IPS DF 6.9 (cell line): Measurements from ENCODE around the gene LHB.

Experiments used
- DNase-seq: peaks from one replicate; pipeline ENCODE4 v3.0.0-alpha.2; 2013; ENCODE audit warnings: low read depth, low spot score
- H3K27ac ChIP-seq: one replicate; pipeline ENCODE4 v1.5.1; 2013; ENCODE audit warnings: low read length, control low read depth
- H3K27me3 ChIP-seq: 2 replicates; pipeline ENCODE4 v1.6.1; 2013; ENCODE audit warnings: mild to moderate bottlenecking, low read length; ENCODE audit not compliant: control insufficient read depth, insufficient read depth
- H3K36me3 ChIP-seq: 2 replicates; pipeline ENCODE4 v1.6.1; 2013; ENCODE audit warnings: low read length; ENCODE audit not compliant: control insufficient read depth, insufficient read depth
- H3K4me1 ChIP-seq: 2 replicates; pipeline ENCODE4 v1.6.1; 2013; ENCODE audit warnings: low read length; ENCODE audit not compliant: control insufficient read depth, insufficient read depth
- H3K4me3 ChIP-seq: 2 replicates; pipeline ENCODE4 v1.5.1; 2013; ENCODE audit warnings: mild to moderate bottlenecking, low read length
- H3K9me3 ChIP-seq: 2 replicates; pipeline ENCODE4 v1.6.1; 2013; ENCODE audit warnings: low read length, inconsistent platforms; ENCODE audit not compliant: control insufficient read depth, insufficient read depth
- WGBS: extraction: QIAGEN DNeasy Blood & Tissue Kit; methylation state at CpG from one replicate; pipeline ENCODE4 v1.1.7; 2013; ENCODE audit warnings: mixed read lengths, missing lambda C conversion rate; ENCODE audit not compliant: insufficient read length, insufficient coverage; 5-methylcytosine and 5-hydroxymethylcytosine counted together

The LHB gene

DNA sequence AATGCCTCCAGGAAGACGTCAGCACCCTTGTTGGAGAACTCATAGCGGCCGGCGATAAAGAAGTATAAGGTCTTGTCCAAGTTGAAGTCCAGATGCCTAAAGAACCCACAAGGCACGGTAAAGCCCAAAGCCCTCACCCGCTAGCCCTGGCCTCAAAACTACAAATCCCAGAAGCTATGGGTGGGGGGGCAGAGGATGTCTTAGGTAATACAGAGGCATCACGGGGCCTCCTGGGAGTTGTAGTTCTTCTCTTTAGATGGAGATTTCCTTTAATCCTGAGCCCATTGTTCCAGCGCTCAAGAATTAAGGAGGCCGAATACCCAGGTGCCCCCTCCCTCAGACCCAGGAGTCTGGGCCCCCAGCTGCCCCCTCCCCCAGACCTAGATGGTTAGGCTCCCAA lies 34.6 kb downstream of the LHB start:
- no peak overlapping the region for H3K4me3 ChIP-seq
- H3K4me1 ChIP-seq: no peaks in the 10 kb centered on the region
- H3K27ac ChIP-seq: no peak overlapping the region
- H3K27me3 ChIP-seq: no peaks in the 10 kb centered on the region
- H3K36me3 ChIP-seq: peaks cover 12% of the 10 kb centered on the region
- DNase-seq: no peak
- WGBS: no CpG with 5 or more reads among the region's 9 CpGs
- no peaks in the 10 kb centered on the region for H3K9me3 ChIP-seq

DNA sequence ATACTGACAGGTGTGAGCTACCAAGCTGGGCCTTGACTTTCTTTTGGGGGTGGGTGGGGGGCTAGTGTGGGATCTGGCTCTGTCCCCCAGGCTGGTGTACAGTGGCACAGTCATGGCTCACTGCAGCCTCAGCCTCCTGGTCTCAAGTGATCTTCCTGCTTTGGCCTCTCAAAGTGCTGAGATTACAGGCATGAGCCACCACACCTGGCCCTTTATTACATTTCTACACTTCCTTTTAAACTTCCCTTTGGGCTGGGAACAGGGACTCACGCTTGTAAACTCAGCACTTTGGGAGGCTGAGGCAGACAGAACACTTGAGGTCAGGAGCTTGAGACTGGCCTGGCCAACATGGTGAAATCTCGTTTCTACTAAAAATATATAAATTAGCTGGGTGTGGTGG lies 39.8 kb downstream of the LHB start:
- Histone ChIP-seq H3K27ac (no peak overlapping the region), H3K9me3 (no peaks in the 10 kb centered on the region), H3K4me3 (no peak overlapping the region), H3K36me3 (peaks cover 14% of the 10 kb centered on the region; the same call in 1 of the 2 replicates), H3K27me3 (no peaks in the 10 kb centered on the region), H3K4me1 (no peaks in the 10 kb centered on the region)
- no CpG with 5 or more reads among the region's 2 CpGs for WGBS
- DNase-seq: no peak

DNA sequence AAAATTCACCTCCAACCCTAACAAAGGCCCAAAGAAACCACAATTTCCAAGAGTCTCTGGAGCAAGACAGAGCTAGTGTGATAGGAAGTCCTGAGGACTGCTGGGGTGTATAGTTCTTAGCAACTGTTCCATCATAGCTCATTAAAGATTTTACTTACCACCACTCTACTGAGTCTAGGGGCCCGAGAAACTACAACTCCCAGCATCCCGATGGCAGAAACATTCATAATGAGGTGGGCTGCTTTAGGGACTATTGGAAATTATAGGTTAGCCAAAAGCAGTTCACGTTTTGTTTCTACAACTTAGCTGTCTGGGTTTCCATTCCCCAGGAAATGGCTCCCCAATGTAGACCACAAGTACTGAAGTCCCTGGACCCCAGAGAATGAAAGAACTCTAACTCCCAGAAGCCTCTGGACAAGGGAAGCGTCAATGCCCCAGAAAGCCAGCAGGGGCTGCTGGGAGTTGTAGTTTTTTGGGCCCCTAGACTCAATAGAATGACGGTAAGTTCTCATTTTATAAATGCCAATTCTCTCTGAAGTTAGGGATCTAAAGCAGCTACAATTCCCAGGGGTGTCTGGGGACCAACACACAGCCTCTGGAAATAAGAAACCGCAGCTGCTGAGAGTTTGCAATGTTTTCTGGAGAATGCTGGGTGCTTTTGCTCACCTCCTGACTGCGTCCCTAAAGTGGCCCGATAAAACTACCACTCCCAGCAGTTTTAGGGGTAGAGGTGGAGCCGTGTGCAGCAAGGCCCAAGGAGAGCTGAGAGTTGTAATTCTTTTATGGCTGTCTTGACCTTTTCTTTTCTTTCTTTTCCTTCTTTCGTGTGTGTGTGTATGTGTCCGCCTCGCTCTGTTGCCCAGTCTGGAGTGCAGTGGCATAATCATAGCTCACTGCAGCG lies 40.7 kb downstream of the LHB start:
- H3K27me3 ChIP-seq: no peaks in the 10 kb centered on the region
- H3K9me3 ChIP-seq: no peaks in the 10 kb centered on the region
- H3K4me3 ChIP-seq: no peak overlapping the region
- no peak overlapping the region for H3K27ac ChIP-seq
- DNase-seq: no peak
- no peaks in the 10 kb centered on the region for H3K4me1 ChIP-seq
- peaks cover 12% of the 10 kb centered on the region; the same call in 1 of the 2 replicates for H3K36me3 ChIP-seq
- no CpG with 5 or more reads among the region's 13 CpGs for WGBS

DNA sequence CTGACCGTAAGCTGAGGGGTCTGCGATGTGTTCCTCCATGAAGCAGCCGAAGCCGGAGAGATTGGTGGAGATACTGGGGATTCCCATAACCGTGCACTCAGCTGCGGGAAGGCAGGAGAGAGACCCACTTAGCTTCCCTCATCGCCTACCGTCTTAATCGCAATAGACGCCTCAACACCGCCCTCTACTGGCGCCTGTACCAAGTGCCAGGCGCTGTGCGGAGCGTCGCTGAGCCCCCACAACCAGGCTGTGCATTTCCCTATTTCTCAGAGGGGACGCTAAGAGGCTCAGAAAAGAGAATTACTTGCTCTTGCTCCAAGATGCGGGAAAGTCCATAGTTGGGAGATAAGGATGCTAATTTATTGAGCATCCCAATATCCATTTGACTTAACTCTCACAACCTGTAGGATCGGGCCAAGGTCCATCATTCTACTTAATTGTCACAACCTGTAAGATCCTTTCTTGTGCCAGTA lies 45.9 kb downstream of the LHB start:
- H3K27me3 ChIP-seq: no peaks in the 10 kb centered on the region
- H3K27ac ChIP-seq: no peak overlapping the region
- no peak for DNase-seq
- peaks cover 28% of the 10 kb centered on the region for H3K36me3 ChIP-seq
- no peaks in the 10 kb centered on the region for H3K4me1 ChIP-seq
- H3K9me3 ChIP-seq: no peaks in the 10 kb centered on the region
- H3K4me3 ChIP-seq: no peak overlapping the region
- WGBS: no CpG with 5 or more reads among the region's 19 CpGs

DNA sequence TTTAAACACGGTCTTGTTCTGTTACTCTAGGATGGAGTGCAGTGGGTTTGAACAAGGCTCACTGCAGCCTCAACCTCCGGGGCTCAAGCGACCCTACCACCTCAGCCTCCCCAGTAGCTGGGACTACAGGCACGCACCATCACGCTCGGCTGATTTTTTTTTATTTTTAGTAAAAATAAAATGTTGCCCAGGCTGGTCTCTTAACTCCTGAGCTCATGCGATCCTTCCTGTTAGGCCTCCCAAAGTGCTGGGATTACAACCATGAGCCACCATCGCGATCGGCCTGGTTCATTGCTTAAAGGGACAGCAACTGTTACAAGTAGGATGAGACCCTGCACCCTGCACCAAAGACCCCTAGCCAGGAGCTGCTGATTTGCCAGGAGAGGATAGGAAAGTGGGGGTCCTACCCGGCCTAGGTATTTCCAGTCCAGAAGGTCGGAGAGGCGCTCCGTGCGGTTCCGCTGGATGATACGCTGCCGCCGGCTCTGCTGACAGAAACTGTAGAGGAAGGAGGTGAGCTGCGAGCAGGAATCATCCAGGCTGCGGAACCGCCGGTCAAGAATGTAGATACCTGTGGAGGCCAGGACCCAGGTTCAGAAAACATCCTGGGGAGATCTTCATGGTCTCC lies 46.6 kb downstream of the LHB start:
- WGBS: no CpG with 5 or more reads among the region's 23 CpGs
- Histone ChIP-seq H3K27me3 (no peaks in the 10 kb centered on the region), H3K36me3 (peaks cover 28% of the 10 kb centered on the region), H3K4me1 (no peaks in the 10 kb centered on the region), H3K4me3 (no peak overlapping the region), H3K9me3 (no peaks in the 10 kb centered on the region), H3K27ac (no peak overlapping the region)
- no peak for DNase-seq

DNA sequence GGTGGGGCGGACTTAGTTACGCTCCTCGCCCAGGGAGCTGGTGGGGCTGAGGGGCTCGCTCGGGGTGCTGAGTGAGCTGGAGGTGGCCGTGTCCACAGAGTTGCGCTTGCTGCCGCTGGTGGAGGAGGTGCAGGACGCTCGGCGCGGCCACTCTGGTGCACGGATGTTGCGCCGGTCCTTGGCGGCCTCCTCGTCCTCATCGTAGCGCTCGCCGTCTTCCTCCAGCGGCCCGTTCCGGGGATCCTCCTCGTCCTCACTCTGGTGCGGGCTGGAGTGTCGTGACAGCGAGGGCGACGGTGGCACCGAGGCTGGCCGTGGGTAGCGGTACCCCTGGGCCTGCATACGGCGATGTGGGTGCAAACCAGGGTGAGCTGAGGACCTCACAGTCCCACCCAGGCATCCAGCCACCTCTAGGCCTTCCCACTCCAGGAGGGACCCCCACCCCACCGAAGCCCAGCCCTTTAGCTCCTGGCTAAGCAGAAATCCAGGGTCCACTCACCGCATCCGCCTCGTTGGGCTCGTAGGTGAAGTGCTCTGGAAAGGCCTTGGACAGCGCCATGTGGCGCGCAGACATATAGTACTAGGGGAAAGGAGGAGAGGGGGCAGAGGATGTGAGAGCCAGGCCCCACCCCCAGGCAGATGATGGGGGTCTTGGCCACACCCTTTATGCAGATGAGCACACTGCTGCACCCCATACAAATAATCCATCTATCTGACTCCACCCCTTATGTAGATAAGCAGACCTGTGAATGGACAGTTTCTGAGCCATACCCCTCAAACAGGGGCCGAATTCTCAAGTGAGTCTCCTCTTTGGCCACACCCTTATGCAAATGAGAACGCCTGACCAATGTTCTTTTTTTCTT lies 47.4 kb downstream of the LHB start:
- Histone ChIP-seq H3K4me3 (no peak overlapping the region), H3K9me3 (no peaks in the 10 kb centered on the region), H3K4me1 (no peaks in the 10 kb centered on the region), H3K27ac (no peak overlapping the region), H3K27me3 (no peaks in the 10 kb centered on the region), H3K36me3 (peaks cover 27% of the 10 kb centered on the region)
- WGBS: no CpG with 5 or more reads among the region's 45 CpGs
- no peak for DNase-seq

DNA sequence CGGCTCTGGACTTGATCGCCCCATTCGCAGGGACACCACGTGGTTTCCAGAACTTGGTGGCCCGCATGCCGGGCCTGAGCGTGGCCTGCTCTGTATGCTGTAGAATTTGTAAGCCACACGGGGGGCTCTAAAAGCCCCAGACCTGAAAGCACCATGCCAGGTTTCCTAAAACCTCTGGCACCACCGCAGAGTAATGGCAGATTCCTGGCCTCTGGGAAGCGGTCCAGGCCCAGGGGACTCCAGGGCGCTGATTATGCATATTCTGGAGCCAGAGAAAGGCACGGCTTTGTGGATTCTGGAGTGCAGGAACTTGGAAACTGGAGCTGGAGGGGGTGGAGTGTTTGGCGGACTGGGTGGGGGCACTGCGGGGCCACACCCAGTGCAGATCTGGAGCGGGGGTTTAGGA lies 48.1 kb downstream of the LHB start:
- Histone ChIP-seq H3K4me3 (no peak overlapping the region), H3K4me1 (0 out of 2 replicates have a peak, but pooled peaks cover 2% of the 10 kb centered on the region), H3K9me3 (no peaks in the 10 kb centered on the region), H3K27ac (no peak overlapping the region), H3K36me3 (peaks cover 20% of the 10 kb centered on the region), H3K27me3 (no peaks in the 10 kb centered on the region)
- DNase-seq: no peak
- no CpG with 5 or more reads among the region's 15 CpGs for WGBS

DNA sequence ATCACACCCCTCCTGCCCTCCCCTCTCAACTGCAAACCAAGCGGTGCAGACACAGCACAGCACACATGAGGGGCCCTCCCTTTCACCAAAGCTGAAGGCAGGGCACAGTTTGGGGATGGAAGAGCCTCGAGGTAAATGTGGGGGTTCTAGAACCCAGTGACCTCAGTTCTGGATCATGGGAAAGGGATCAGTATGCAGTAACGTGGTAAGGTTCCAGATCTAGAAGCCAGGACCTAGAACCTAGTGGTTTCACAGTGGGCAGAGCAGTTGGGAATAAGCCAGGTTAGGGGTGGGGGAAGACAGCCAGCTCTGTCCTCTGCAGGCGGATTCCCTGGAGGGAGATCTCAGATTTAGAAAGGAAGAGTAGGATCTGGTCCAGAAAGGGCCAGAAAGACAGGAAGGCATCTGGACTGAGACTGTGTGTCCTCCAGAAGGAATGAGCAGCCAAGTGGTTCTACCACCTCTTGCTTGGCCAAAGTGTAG lies 48.7 kb downstream of the LHB start:
- Histone ChIP-seq H3K27ac (no peak overlapping the region), H3K27me3 (no peaks in the 10 kb centered on the region), H3K4me1 (0 out of 2 replicates have a peak, but pooled peaks cover 2% of the 10 kb centered on the region), H3K9me3 (no peaks in the 10 kb centered on the region), H3K36me3 (peaks cover 18% of the 10 kb centered on the region), H3K4me3 (no peak overlapping the region)
- DNase-seq: no peak
- no CpG with 5 or more reads among the region's 4 CpGs for WGBS

DNA sequence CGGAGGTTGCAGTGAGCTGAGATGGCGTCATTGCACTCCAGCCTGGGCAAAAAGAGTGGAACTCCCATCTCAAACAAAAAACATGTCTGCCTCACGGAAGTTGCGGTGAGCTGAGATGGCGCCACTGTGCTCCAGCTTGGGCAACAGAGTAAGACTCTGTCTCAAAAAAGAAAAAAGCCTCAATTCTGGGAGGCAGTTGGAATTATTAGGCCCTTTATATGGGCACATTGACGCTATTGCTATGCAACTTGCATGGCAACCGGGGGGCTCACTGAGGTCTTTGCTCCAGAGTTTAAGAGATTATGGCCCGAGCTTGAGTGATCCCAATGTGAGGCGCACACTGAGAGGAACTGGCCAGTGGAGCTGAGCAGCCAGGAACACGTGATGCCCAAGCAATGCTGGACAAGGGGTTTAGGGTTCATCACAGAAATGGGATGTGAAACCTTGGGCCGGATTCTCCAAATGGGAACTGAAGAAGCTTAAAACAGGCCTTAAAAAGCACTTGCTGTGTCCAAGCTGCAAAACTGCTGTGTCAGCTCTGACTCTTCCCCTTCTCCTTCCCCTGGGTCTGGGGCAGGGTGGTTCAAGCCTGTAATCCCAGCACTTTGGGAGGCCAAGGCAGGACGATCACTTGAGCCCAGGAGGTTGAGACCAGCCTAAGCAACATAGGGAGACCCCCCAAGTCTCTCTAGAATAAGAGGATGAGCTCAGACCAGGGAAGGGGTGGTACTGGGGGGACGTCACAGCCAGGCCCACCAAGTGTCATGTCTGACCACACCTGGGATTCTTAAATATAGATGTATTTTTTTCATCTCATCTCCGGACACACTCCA lies 49.3 kb downstream of the LHB start:
- H3K36me3 ChIP-seq: peaks cover 18% of the 10 kb centered on the region
- H3K4me1 ChIP-seq: peaks cover 2% of the 10 kb centered on the region; the same call in 1 of the 2 replicates
- H3K4me3 ChIP-seq: no peak overlapping the region
- H3K9me3 ChIP-seq: no peaks in the 10 kb centered on the region
- no CpG with 5 or more reads among the region's 14 CpGs for WGBS
- H3K27ac ChIP-seq: no peak overlapping the region
- no peaks in the 10 kb centered on the region for H3K27me3 ChIP-seq
- no peak for DNase-seq
